ENCODE data around the gene XRCC6.

The XRCC6 gene

GRCh38 chr22:41688365-41689211, 67.5 kb downstream of the XRCC6 start, which contains the start of gene SNU13:
Gene SNU13, minus strand, starts transcription at chr22:41688867. Its CDS starts 71 bp downstream, at chr22:41688796.
- peak; percentile 90 for DNase-seq

GRCh38 chr22:41690476-41690875, 69.4 kb downstream of the XRCC6 start:
- no peak for DNase-seq

- no peak for DNase-seq
Observed at GRCh38 chr22:41695211-41695610, 74.1 kb downstream of the XRCC6 start.

GRCh38 chr22:41696703-41697102, 75.6 kb downstream of the XRCC6 start:
- DNase-seq, result no peak

GRCh38 chr22:41697126-41697775, 76.2 kb downstream of the XRCC6 start:
- peak; percentile 94 for DNase-seq

- DNase-seq, result peak; percentile 86
Observed at GRCh38 chr22:41699264-41700107, 78.4 kb downstream of the XRCC6 start, which contains the start of gene MEI1. Gene MEI1, plus strand, starts transcription at chr22:41699503. Its CDS starts 36 bp downstream, at chr22:41699539.

- DNase-seq, result no peak
Observed at GRCh38 chr22:41700108-41700364, 78.9 kb downstream of the XRCC6 start.

- no peak for DNase-seq
Observed at GRCh38 chr22:41702763-41703162, 81.7 kb downstream of the XRCC6 start.

GRCh38 chr22:41709341-41709740, 88.2 kb downstream of the XRCC6 start:
- DNase-seq, result no peak

GRCh38 chr22:41713004-41713403, 91.9 kb downstream of the XRCC6 start:
- DNase-seq, result no peak
